Neural cell (in vitro differentiated cells): ENCODE data around the gene GK.
"Not testable (repeated sequence)": the region's sequence is repeated elsewhere in the genome, so short reads cannot be mapped to it uniquely, and the experiment has no call there.

Experiments used
- EZH2 ChIP-seq: fragments of 200-600, 300-800 bp; shearing (Covaris generic), sonication (generic); IDR thresholded peaks from 2 replicates; pipeline ENCODE4 v1.6.1; 2014; ENCODE audit warnings: antibody characterized with exemption, low read length, borderline replicate concordance, mild to moderate bottlenecking; ENCODE audit not compliant: insufficient read depth, poor library complexity, severe bottlenecking
- TF ChIP-seq, protein P1 (sequence below): fragments of 450-650 bp; IDR thresholded peaks from 2 replicates; pipeline ENCODE4 v1.5.1; 2014; ENCODE audit warnings: antibody characterized with exemption, mild to moderate bottlenecking, moderate library complexity; ENCODE audit not compliant: poor library complexity, severe bottlenecking

DNA sequence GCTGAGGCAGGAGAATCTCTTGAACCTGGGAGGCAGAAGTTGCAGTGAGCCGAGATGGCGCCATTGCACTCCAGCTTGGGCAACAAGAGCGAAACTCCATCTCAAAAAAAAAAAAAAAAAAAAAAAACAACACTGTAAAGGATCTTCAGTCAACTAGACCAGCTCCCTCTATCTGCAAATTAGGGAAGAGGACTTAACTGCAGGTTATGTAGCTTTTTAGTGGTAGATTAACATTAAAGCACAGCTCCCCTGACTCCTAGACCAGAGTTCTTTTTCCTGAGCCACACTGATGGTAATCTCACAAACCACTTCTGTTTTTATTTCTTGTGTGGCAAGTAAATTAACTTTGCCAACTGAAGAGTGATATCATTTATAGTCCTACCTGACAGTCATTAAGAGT, 18.0 kb downstream of the GK start:
- TF ChIP-seq, protein P1, sequence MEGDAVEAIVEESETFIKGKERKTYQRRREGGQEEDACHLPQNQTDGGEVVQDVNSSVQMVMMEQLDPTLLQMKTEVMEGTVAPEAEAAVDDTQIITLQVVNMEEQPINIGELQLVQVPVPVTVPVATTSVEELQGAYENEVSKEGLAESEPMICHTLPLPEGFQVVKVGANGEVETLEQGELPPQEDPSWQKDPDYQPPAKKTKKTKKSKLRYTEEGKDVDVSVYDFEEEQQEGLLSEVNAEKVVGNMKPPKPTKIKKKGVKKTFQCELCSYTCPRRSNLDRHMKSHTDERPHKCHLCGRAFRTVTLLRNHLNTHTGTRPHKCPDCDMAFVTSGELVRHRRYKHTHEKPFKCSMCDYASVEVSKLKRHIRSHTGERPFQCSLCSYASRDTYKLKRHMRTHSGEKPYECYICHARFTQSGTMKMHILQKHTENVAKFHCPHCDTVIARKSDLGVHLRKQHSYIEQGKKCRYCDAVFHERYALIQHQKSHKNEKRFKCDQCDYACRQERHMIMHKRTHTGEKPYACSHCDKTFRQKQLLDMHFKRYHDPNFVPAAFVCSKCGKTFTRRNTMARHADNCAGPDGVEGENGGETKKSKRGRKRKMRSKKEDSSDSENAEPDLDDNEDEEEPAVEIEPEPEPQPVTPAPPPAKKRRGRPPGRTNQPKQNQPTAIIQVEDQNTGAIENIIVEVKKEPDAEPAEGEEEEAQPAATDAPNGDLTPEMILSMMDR, result not testable (repeated sequence)
- TF ChIP-seq EZH2, result not testable (repeated sequence)
